ENCODE data around the gene RHOB. TPM values are rescaled to one million over a fixed set of nuclear protein-coding genes. Genes with fewer than 3 reads are reported as not detected.

The RHOB gene
- total and polyA plus RNA-seq, 2 of the 13 experiments (the other 11 are each of a cell fraction or from before 2014, with no cell fraction given) = 192 to 268 TPM

DNA sequence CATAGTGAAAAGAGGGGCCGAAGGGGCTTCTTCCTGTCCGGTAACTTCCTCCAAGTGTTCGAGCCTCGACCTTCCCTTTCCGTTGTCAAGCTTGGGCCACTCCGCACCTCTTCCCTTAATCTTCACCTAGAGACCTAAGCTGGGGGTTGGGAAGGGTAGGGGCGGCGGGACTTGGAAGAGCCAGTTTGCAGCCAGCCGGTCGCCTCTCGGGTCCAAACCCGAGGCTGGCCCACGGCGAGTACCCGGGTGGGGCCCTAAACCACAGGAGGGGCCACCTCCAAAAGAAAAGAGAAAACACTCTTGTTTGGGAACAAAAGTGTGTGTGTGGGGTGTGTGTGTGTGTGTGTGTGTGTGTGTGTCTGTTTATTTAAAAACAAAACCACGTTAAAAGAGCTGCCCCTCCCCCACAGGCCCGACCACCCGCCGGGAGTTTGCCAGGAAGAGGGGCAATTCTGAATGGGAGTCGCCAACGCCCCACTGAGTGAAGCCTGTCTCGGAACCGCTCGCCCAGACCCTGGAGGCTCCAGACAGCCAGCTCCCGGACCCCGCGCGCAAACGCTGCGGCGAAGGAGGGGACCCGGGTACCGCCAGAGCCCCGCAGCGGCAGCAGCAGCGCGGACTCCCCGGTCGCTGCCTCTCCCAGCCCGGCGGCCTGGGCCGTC lies 488 bp upstream of the RHOB start (continued):
- TF ChIP-seq, protein P1, sequence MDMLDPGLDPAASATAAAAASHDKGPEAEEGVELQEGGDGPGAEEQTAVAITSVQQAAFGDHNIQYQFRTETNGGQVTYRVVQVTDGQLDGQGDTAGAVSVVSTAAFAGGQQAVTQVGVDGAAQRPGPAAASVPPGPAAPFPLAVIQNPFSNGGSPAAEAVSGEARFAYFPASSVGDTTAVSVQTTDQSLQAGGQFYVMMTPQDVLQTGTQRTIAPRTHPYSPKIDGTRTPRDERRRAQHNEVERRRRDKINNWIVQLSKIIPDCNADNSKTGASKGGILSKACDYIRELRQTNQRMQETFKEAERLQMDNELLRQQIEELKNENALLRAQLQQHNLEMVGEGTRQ (IDR thresholded peaks at IDR 0.05; ENCODE audit: low read depth, low read length) = no peak
- TF ChIP-seq, protein P1 (CRISPR knock-in tag; IDR thresholded peaks at IDR 0.05; ENCODE audit: borderline replicate concordance) = no peak
- TF ChIP-seq DR1 (CRISPR knock-in tag; IDR thresholded peaks at IDR 0.05) (no peak), ZNF780A (CRISPR knock-in tag; IDR thresholded peaks at IDR 0.05) (no peak), ZSCAN22 (CRISPR knock-in tag; IDR thresholded peaks at IDR 0.05) (no peak), ZNF274 (CRISPR knock-in tag; IDR thresholded peaks at IDR 0.05) (peak; percentile 41; the same call in 1 of the 2 replicates), KDM5A (IDR thresholded peaks at IDR 0.05; ENCODE audit: borderline replicate concordance, low read length) (no peak; the same call in 1 of the 2 replicates), NCOA2 (CRISPR knock-in tag; IDR thresholded peaks at IDR 0.05) (no peak), JDP2 (CRISPR knock-in tag; IDR thresholded peaks at IDR 0.05; ENCODE audit: borderline replicate concordance) (no peak), REXO4 (CRISPR knock-in tag; IDR thresholded peaks at IDR 0.05; ENCODE audit: borderline replicate concordance) (no peak), ARID2 (CRISPR knock-in tag; IDR thresholded peaks at IDR 0.05; ENCODE audit: borderline replicate concordance) (no peak), KDM6A (CRISPR knock-in tag; IDR thresholded peaks at IDR 0.05; ENCODE audit: low read depth) (no peak), YEATS2 (CRISPR knock-in tag; IDR thresholded peaks at IDR 0.05; ENCODE audit: borderline replicate concordance) (no peak), KLF15 (CRISPR knock-in tag; IDR thresholded peaks at IDR 0.05; ENCODE audit: borderline replicate concordance) (no peak), SNRNP70 (IDR thresholded peaks at IDR 0.05; ENCODE audit: low read depth, low read length) (no peak), FOXP1 (IDR thresholded peaks at IDR 0.05) (no peak), FOXP1 (CRISPR knock-in tag; IDR thresholded peaks at IDR 0.05) (no peak), ZNF598 (CRISPR knock-in tag; IDR thresholded peaks at IDR 0.05; ENCODE audit: borderline replicate concordance) (peak; percentile 75; the same call in 1 of the 2 replicates), TBL1XR1 (IDR thresholded peaks at IDR 0.05; ENCODE audit: borderline replicate concordance, low read length, partially characterized antibody) (no peak), RARG (CRISPR knock-in tag; IDR thresholded peaks at IDR 0.05; ENCODE audit: low read depth) (no peak)
- TF ChIP-seq, protein P2, sequence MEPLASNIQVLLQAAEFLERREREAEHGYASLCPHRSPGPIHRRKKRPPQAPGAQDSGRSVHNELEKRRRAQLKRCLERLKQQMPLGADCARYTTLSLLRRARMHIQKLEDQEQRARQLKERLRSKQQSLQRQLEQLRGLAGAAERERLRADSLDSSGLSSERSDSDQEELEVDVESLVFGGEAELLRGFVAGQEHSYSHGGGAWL (CRISPR knock-in tag; IDR thresholded peaks at IDR 0.05) = no peak
- TF ChIP-seq, protein P3, sequence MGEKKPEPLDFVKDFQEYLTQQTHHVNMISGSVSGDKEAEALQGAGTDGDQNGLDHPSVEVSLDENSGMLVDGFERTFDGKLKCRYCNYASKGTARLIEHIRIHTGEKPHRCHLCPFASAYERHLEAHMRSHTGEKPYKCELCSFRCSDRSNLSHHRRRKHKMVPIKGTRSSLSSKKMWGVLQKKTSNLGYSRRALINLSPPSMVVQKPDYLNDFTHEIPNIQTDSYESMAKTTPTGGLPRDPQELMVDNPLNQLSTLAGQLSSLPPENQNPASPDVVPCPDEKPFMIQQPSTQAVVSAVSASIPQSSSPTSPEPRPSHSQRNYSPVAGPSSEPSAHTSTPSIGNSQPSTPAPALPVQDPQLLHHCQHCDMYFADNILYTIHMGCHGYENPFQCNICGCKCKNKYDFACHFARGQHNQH (CRISPR knock-in tag; IDR thresholded peaks at IDR 0.05) = 0 out of 2 replicates have a peak, but pooled peaks have one; percentile 11
- TF ChIP-seq, protein P4, sequence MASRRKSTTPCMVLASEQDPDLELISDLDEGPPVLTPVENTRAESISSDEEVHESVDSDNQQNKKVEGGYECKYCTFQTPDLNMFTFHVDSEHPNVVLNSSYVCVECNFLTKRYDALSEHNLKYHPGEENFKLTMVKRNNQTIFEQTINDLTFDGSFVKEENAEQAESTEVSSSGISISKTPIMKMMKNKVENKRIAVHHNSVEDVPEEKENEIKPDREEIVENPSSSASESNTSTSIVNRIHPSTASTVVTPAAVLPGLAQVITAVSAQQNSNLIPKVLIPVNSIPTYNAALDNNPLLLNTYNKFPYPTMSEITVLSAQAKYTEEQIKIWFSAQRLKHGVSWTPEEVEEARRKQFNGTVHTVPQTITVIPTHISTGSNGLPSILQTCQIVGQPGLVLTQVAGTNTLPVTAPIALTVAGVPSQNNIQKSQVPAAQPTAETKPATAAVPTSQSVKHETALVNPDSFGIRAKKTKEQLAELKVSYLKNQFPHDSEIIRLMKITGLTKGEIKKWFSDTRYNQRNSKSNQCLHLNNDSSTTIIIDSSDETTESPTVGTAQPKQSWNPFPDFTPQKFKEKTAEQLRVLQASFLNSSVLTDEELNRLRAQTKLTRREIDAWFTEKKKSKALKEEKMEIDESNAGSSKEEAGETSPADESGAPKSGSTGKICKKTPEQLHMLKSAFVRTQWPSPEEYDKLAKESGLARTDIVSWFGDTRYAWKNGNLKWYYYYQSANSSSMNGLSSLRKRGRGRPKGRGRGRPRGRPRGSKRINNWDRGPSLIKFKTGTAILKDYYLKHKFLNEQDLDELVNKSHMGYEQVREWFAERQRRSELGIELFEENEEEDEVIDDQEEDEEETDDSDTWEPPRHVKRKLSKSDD (CRISPR knock-in tag; IDR thresholded peaks at IDR 0.05; ENCODE audit: low read depth) = no peak
- TF ChIP-seq, protein P5, sequence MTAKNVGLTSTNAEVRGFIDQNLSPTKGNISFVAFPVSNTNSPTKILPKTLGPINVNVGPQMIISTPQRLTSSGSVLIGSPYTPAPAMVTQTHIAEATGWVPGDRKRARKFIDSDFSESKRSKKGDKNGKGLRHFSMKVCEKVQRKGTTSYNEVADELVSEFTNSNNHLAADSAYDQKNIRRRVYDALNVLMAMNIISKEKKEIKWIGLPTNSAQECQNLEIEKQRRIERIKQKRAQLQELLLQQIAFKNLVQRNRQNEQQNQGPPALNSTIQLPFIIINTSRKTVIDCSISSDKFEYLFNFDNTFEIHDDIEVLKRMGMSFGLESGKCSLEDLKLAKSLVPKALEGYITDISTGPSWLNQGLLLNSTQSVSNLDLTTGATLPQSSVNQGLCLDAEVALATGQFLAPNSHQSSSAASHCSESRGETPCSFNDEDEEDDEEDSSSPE (CRISPR knock-in tag; IDR thresholded peaks at IDR 0.05) = no peak
